ENCODE data around the gene TRIM8.

TRIM8 gene

DNA sequence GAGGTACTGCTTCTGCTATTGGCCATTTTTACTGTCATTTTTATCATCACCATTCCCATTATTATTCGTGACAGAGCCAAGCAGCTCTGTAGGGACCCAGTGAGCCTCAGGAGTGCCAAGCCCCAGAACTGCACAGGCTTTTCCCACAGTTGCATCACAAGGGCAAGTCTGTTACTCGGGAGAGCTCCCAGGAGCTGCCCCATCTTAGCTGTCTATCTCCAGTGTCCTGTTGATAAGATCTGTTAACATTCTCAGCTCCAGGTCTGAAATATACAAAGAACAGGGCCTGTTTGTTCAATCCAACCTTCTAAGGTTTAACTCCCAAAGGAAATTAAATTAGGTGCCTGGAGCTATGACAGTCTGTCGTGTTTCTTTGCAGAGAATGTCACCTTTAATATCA is 20.2 kb upstream of the TRIM8 start:
- no peak overlapping the region for H3K4me3 Mint-ChIP-seq
- H3K27me3 Mint-ChIP-seq: no peaks in the 10 kb centered on the region
- no peaks in the 10 kb centered on the region for H3K36me3 Mint-ChIP-seq
- no peaks in the 10 kb centered on the region for H3K9me3 Mint-ChIP-seq (ENCODE audit: low read depth)
- H3K27ac Mint-ChIP-seq: no peak overlapping the region
- no peaks in the 10 kb centered on the region for H3K4me1 Mint-ChIP-seq (ENCODE audit: low read depth)

- H3K27me3 Mint-ChIP-seq: no peaks in the 10 kb centered on the region
- H3K9me3 Mint-ChIP-seq (ENCODE audit: low read depth): no peaks in the 10 kb centered on the region
- no peaks in the 10 kb centered on the region for H3K36me3 Mint-ChIP-seq
- no peaks in the 10 kb centered on the region for H3K4me1 Mint-ChIP-seq (ENCODE audit: low read depth)
- H3K4me3 Mint-ChIP-seq: no peak overlapping the region
- no peak overlapping the region for H3K27ac Mint-ChIP-seq
Observed at GRCh38 chr10:102624751-102625645, 19.3 kb upstream of the TRIM8 start.

- no peak overlapping the region for H3K27ac Mint-ChIP-seq
- H3K27me3 Mint-ChIP-seq: no peaks in the 10 kb centered on the region
- peaks cover 1% of the 10 kb centered on the region for H3K4me1 Mint-ChIP-seq (ENCODE audit: low read depth)
- H3K36me3 Mint-ChIP-seq: no peaks in the 10 kb centered on the region
- no peaks in the 10 kb centered on the region for H3K9me3 Mint-ChIP-seq (ENCODE audit: low read depth)
- no peak overlapping the region for H3K4me3 Mint-ChIP-seq
Observed at GRCh38 chr10:102626026-102626685, 18.1 kb upstream of the TRIM8 start.

GRCh38 chr10:102627291-102627735 is 17.0 kb upstream of the TRIM8 start:
- Mint-ChIP-seq H3K9me3 (ENCODE audit: low read depth) (no peaks in the 10 kb centered on the region), H3K4me3 (no peak overlapping the region), H3K4me1 (ENCODE audit: low read depth) (peaks cover 9% of the 10 kb centered on the region), H3K27ac (peak overlapping the region; percentile 34), H3K36me3 (no peaks in the 10 kb centered on the region), H3K27me3 (no peaks in the 10 kb centered on the region)

DNA sequence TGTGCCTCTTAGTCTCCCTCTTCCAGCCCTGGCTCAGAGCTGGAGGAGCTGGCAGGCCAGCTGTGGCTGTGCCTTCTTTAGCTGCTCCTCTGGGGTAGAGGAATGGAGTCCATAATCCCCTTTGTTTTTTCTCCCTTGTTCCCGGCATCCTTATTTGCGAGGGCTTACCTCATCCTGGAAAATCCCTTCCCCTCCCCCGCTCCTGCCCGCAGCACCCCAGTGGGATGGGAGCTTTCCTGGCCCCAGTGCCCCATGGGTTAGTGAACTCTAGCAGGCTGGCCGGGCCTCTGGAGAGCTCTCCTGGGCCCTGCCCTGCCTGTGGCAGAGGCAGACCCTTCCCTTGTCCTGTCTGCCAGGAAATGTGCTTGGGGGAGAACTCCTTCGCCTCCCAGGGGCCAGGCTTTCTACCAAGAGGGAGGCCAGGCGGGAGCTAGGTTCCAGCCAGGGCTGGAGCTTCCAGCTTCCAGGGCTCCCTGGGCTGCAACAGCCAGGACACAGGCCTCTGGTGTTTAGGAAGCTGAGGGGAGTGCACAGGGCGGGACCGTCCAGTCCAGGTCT is 16.5 kb upstream of the TRIM8 start:
- H3K27ac Mint-ChIP-seq: no peak overlapping the region
- no peaks in the 10 kb centered on the region for H3K36me3 Mint-ChIP-seq
- H3K4me3 Mint-ChIP-seq: no peak overlapping the region
- H3K9me3 Mint-ChIP-seq (ENCODE audit: low read depth): no peaks in the 10 kb centered on the region
- H3K4me1 Mint-ChIP-seq (ENCODE audit: low read depth): peaks cover 14% of the 10 kb centered on the region
- H3K27me3 Mint-ChIP-seq: no peaks in the 10 kb centered on the region

- Mint-ChIP-seq H3K9me3 (ENCODE audit: low read depth) (no peaks in the 10 kb centered on the region), H3K27ac (no peak overlapping the region), H3K36me3 (no peaks in the 10 kb centered on the region), H3K4me3 (no peak overlapping the region), H3K4me1 (ENCODE audit: low read depth) (peaks cover 21% of the 10 kb centered on the region), H3K27me3 (no peaks in the 10 kb centered on the region)
Observed at GRCh38 chr10:102628451-102628911, 15.8 kb upstream of the TRIM8 start.

- H3K4me1 Mint-ChIP-seq (ENCODE audit: low read depth): peaks cover 32% of the 10 kb centered on the region
- no peaks in the 10 kb centered on the region for H3K27me3 Mint-ChIP-seq
- H3K27ac Mint-ChIP-seq: no peak overlapping the region
- H3K9me3 Mint-ChIP-seq (ENCODE audit: low read depth): no peaks in the 10 kb centered on the region
- H3K36me3 Mint-ChIP-seq: no peaks in the 10 kb centered on the region
- no peak overlapping the region for H3K4me3 Mint-ChIP-seq
Observed at GRCh38 chr10:102629661-102630614, 14.3 kb upstream of the TRIM8 start.

DNA sequence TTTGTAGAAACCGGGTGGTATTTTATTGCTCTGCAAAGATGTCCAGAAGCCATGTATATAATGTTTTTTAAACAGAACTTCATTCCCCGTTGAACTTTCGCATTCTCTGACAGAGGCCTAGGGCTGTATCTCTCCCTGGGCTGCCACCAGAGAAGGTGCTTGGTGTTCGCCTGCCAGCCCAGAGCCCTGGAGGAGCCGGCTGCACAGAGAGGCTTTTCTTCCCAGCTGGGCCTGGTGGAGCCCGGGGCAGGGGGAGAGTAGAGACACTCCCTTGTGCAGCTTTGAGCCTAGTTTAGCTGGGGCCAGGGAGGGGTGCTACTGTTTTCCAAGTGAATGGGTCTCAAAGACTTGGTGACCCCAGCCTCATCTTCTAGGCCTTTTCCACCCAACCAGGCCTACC is 13.6 kb upstream of the TRIM8 start:
- Mint-ChIP-seq H3K36me3 (no peaks in the 10 kb centered on the region), H3K27ac (no peak overlapping the region), H3K4me3 (no peak overlapping the region), H3K9me3 (ENCODE audit: low read depth) (no peaks in the 10 kb centered on the region), H3K27me3 (no peaks in the 10 kb centered on the region), H3K4me1 (ENCODE audit: low read depth) (peaks cover 39% of the 10 kb centered on the region)

DNA sequence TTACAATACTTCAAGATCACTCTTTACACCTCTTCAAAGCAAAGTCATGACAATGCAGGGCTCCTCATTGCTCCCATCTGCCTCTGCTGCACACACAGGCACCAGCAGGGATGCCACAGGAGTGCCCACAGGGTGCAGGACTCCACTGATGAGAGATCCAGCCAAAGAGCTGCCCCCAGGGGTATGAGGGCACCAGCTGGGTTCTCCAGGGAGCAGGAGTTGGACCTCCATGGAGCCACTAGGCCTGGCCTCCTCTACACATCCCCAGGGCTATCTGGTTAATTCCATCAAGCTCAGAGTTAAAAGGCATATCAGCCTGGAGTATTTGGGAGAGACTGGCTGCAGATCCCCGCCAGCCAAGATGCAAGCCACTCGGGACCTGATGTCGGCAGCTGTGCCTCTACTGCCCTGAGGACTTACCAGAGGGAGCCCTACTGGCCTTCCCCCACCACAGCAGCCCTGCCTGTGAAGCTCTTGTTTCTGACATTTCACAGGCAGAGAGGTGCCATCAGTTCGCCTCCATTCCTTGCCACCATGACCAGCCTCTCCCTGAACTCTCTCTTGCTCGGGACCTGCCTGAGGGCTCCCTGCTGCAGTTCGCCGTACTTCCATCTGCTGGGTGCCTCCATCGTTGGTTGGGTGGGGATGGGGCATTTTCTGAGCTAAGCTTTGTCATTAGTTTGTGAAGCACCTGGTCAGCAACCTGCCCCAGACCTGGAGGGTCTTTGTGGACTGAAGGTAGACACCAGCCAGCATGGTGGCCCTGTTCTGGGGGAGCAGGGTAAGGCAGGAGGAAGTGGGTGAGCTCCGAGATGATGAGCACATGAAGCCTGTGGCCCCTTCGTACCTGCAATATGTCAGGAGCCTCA is 12.5 kb upstream of the TRIM8 start:
- H3K36me3 Mint-ChIP-seq: no peaks in the 10 kb centered on the region
- H3K27me3 Mint-ChIP-seq: no peaks in the 10 kb centered on the region
- peak overlapping the region; percentile 91 for H3K27ac Mint-ChIP-seq
- H3K4me1 Mint-ChIP-seq (ENCODE audit: low read depth): peaks cover 49% of the 10 kb centered on the region
- no peaks in the 10 kb centered on the region for H3K9me3 Mint-ChIP-seq (ENCODE audit: low read depth)
- no peak overlapping the region for H3K4me3 Mint-ChIP-seq

GRCh38 chr10:102632394-102633111 is 11.7 kb upstream of the TRIM8 start:
- no peaks in the 10 kb centered on the region for H3K27me3 Mint-ChIP-seq
- no peaks in the 10 kb centered on the region for H3K9me3 Mint-ChIP-seq (ENCODE audit: low read depth)
- H3K4me3 Mint-ChIP-seq: peak overlapping the region; percentile 72
- H3K4me1 Mint-ChIP-seq (ENCODE audit: low read depth): peaks cover 52% of the 10 kb centered on the region
- H3K27ac Mint-ChIP-seq: peak overlapping the region; percentile 91
- H3K36me3 Mint-ChIP-seq: no peaks in the 10 kb centered on the region

- peaks cover 52% of the 10 kb centered on the region for H3K4me1 Mint-ChIP-seq (ENCODE audit: low read depth)
- H3K36me3 Mint-ChIP-seq: no peaks in the 10 kb centered on the region
- no peaks in the 10 kb centered on the region for H3K9me3 Mint-ChIP-seq (ENCODE audit: low read depth)
- H3K4me3 Mint-ChIP-seq: peak overlapping the region; percentile 72
- peak overlapping the region; percentile 91 for H3K27ac Mint-ChIP-seq
- H3K27me3 Mint-ChIP-seq: no peaks in the 10 kb centered on the region
Observed at GRCh38 chr10:102633287-102633686, 11.0 kb upstream of the TRIM8 start.

DNA sequence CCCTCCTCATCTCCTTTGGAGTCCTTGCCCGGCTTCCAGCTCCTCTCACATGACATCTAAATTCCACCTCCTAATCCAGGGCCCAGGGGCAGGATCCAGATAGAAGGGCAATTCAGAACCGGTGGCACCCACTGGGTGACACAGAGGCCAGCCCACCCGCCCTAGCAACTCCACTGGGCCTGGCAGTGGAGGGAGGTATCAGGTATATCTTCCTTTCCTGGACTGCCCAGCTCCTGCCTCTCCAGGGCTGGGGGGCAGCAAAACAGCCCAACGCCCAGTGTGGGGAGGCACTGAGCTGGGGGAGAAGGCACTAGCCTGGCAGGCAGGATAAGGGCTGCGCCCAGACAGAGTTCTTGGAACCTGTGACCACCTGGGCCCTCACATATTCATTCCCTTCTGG is 10.4 kb upstream of the TRIM8 start:
- Mint-ChIP-seq H3K27me3 (no peaks in the 10 kb centered on the region), H3K4me1 (ENCODE audit: low read depth) (peaks cover 52% of the 10 kb centered on the region), H3K4me3 (no peak overlapping the region), H3K9me3 (ENCODE audit: low read depth) (no peaks in the 10 kb centered on the region), H3K36me3 (no peaks in the 10 kb centered on the region), H3K27ac (peak overlapping the region; percentile 91)

DNA sequence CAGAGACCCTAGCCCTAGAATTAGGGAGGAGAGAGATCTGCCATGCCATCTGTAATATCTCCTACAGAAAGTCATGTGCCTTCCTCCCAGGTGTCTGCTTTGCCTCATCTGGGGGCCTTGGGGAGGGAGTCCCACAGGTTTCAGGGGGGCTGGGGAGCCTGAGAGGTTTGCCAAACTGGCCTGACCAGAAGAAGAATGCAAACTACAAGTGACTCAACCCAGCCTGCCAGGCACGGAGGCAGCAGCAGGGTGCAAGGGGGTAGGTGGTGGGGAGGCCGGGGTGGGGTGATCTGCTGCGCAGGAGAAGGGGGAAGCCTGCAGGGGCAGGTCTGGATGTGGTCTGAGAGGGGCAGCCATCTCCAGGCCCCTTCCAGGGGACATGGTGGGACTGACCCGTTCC is 9.6 kb upstream of the TRIM8 start:
- no peaks in the 10 kb centered on the region for H3K36me3 Mint-ChIP-seq
- peaks cover 52% of the 10 kb centered on the region for H3K4me1 Mint-ChIP-seq (ENCODE audit: low read depth)
- H3K27me3 Mint-ChIP-seq: no peaks in the 10 kb centered on the region
- no peaks in the 10 kb centered on the region for H3K9me3 Mint-ChIP-seq (ENCODE audit: low read depth)
- peak overlapping the region; percentile 41 for H3K27ac Mint-ChIP-seq
- H3K4me3 Mint-ChIP-seq: no peak overlapping the region
